GM06990 (cell line): ENCODE measurements around the gene TNFRSF1A.
A peak's percentile ranks its signal among the peaks of the same experiment; 100 is the strongest.

Experiments
- DNase-seq: peaks from one replicate; pipeline ENCODE4 v3.0.0-alpha.2; 2011; ENCODE audit not compliant: insufficient read length; ENCODE audit errors: extremely low read depth
- H3K27me3 ChIP-seq: replicated peaks from 2 replicates; pipeline ENCODE4 v1.6.0; 2011; ENCODE audit warnings: low read length; ENCODE audit not compliant: control insufficient read depth, insufficient read depth
- H3K36me3 ChIP-seq: 2 replicates; pipeline ENCODE4 v1.5.1; 2011; ENCODE audit warnings: low read length; ENCODE audit not compliant: control insufficient read depth, insufficient read depth
- H3K4me3 ChIP-seq: replicated peaks from 2 replicates; pipeline ENCODE4 v1.5.1; 2011; ENCODE audit warnings: low read depth, mild to moderate bottlenecking, control low read depth, low read length
- TF ChIP-seq, protein P1 (sequence below): IDR thresholded peaks from 2 replicates; pipeline ENCODE4 v1.5.1; 2011; ENCODE audit warnings: low read length, control low read depth, mild to moderate bottlenecking, inconsistent platforms; ENCODE audit not compliant: insufficient read depth, poor library complexity, severe bottlenecking

TNFRSF1A gene

DNA sequence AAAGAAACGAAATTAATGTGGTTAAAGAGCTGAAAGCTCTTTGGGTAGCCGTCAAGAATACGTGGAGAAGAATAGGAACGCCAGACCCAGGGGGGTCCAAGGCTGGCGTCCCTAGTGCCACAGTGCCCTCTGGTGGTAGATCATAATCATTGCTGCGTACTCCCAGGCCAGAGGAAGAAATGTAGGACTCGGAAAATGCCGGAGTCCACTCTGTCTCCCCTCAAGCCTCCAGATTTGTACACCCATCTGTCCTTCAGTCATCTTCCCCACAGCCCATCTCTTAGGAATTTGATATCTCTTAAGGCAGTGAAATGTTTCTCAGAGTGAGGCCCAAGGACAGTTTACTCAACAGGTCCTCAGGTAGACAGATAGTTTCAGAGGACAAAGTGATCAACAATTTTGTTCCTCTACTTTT lies 56.8 kb downstream of the TNFRSF1A start:
- DNase-seq: no peak
- Histone ChIP-seq H3K27me3 (no peaks in the 10 kb centered on the region; the same call in 1 of the 2 replicates), H3K36me3 (no peaks in the 10 kb centered on the region), H3K4me3 (no peak overlapping the region)
- TF ChIP-seq, protein P1, sequence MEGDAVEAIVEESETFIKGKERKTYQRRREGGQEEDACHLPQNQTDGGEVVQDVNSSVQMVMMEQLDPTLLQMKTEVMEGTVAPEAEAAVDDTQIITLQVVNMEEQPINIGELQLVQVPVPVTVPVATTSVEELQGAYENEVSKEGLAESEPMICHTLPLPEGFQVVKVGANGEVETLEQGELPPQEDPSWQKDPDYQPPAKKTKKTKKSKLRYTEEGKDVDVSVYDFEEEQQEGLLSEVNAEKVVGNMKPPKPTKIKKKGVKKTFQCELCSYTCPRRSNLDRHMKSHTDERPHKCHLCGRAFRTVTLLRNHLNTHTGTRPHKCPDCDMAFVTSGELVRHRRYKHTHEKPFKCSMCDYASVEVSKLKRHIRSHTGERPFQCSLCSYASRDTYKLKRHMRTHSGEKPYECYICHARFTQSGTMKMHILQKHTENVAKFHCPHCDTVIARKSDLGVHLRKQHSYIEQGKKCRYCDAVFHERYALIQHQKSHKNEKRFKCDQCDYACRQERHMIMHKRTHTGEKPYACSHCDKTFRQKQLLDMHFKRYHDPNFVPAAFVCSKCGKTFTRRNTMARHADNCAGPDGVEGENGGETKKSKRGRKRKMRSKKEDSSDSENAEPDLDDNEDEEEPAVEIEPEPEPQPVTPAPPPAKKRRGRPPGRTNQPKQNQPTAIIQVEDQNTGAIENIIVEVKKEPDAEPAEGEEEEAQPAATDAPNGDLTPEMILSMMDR: peak; percentile 90

DNA sequence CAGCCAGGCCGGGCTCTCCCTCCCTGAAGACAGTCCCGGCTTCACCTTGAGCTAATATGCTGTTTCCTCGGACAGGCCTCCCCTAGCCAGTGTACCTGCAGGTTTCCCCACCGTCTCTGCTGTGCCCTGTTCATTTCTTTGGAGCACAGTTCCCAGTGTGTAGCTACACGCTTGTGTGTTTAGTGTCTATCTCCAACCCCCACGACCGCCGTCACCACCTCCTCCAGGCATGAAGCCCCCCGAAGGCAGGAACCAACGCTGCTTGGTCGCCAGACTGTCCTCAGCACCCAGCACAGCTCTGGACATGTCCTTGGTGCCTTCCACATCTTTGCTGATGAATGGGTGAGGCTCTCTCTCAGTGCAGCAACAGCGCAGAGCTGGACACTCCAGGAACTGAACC lies 57.6 kb downstream of the TNFRSF1A start:
- TF ChIP-seq, protein P1: no peak
- H3K4me3 ChIP-seq: no peak overlapping the region
- DNase-seq: no peak

DNA sequence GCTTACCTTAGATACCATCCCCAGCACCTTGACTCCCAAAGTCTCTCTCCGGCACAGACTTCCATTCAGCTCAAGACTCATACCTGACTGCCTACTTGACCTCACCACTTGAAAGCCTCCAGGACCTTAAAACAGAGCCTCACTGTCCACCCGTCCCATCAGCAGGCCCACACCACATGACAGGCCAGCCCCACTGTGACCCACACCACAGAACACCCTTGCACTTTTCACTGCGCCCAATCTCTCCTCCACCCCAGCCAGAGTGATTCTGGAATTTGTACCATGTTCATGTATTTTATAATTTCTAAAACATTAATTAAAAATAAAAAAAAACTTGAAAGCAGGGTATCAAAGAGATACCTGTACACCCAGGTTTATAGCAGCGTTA lies 59.4 kb downstream of the TNFRSF1A start:
- Histone ChIP-seq H3K4me3 (no peak overlapping the region), H3K36me3 (no peaks in the 10 kb centered on the region), H3K27me3 (peaks cover 2% of the 10 kb centered on the region; the same call in 1 of the 2 replicates)
- DNase-seq: no peak
- TF ChIP-seq, protein P1: no peak

More for the DNA sequence above, 57.6 kb downstream of the TNFRSF1A start:
- H3K36me3 ChIP-seq: no peaks in the 10 kb centered on the region
- H3K27me3 ChIP-seq: peaks cover 2% of the 10 kb centered on the region; the same call in 1 of the 2 replicates

DNA sequence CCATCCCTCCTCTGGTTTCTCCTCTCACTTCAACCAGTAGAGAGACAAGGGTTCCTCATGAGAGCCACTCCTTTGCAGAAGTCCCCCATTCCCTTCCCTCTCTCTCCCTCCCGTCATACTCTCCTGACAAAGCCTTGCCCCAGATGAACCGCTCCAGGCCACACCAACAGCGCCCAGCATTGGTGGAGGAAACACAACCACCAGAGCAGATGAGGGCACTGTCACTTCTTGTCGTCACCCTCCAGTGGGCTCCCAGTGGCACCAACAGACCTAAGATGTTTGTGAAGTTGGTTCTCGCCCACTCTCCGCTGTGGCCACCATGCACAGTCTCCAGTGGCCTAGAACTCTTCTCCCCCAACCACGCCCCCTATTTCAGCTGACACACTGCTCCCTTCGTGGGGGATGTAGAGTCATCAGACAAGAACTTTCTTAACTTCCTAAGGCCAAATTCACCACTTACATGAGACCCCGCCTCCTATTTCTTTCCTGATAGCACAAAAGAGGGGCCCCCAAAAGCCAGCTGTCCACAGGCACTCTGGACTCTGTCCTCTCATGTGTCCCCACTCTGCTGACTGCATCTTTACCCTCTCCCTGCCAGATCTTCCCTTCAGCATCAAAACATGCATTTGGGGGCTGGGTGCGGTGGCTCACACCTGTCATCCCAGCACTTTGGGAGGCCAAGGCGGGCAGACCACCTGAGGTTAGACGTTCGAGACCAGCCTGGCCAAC lies 60.6 kb downstream of the TNFRSF1A start:
- DNase-seq: no peak
- Histone ChIP-seq H3K4me3 (no peak overlapping the region), H3K36me3 (no peaks in the 10 kb centered on the region), H3K27me3 (peaks cover 2% of the 10 kb centered on the region; the same call in 1 of the 2 replicates)
- TF ChIP-seq, protein P1: no peak

DNA sequence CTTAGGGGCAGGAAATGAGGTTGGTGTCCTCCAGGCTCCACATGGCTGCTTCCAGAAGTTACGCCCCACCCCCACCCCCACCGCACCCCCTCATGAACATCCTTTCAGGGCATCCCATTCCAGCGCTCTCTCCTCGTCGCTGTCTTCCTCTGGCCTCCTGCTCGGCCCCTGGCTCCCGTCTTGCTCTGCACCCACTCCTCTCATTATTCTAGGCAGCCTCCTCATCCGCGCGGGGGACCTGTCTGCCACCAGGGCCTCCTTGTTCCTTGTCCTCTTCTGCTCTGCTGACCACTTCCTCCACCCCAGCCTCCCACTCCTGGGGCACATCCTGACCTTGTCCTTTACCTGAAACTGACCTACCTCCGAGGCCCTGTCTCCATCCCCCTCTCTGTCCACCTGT lies 61.2 kb downstream of the TNFRSF1A start:
- TF ChIP-seq, protein P1: no peak
- Histone ChIP-seq H3K36me3 (no peaks in the 10 kb centered on the region), H3K4me3 (no peak overlapping the region), H3K27me3 (peaks cover 2% of the 10 kb centered on the region; the same call in 1 of the 2 replicates)
- DNase-seq: no peak
